UCSD-AML1 (cell line): ENCODE measurements around the gene BUD13.

Experiments
- DNase-seq: peaks from one replicate; lab custom pipeline; 2025; ENCODE audit not compliant: unreplicated experiment; lab: John Stamatoyannopoulos, UW

BUD13 gene

GRCh38 chr11:116720895-116721294, 51.9 kb downstream of the BUD13 start:
- DNase-seq, result no peak

- peak; percentile 45 for DNase-seq
These were observed 53.8 kb downstream of the BUD13 start for GRCh38 chr11:116718955-116719501.

GRCh38 chr11:116716621-116717020, 56.2 kb downstream of the BUD13 start:
- no peak for DNase-seq

- DNase-seq, result no peak
These were observed 57.4 kb downstream of the BUD13 start for GRCh38 chr11:116715383-116715782.

GRCh38 chr11:116714902-116715301, 57.9 kb downstream of the BUD13 start:
- no peak for DNase-seq

- DNase-seq, result no peak
These were observed 60.4 kb downstream of the BUD13 start for GRCh38 chr11:116712428-116712827.

GRCh38 chr11:116710762-116711161, 62.0 kb downstream of the BUD13 start:
- no peak for DNase-seq

- DNase-seq, result no peak
These were observed 62.6 kb downstream of the BUD13 start for GRCh38 chr11:116710001-116710674.

GRCh38 chr11:116707746-116708145, 65.0 kb downstream of the BUD13 start:
- no peak for DNase-seq

- DNase-seq, result no peak
These were observed 65.6 kb downstream of the BUD13 start for GRCh38 chr11:116707161-116707629.

- no peak for DNase-seq
These were observed 69.4 kb downstream of the BUD13 start for GRCh38 chr11:116703421-116703820.

GRCh38 chr11:116702772-116703385, 69.9 kb downstream of the BUD13 start:
- DNase-seq, result no peak

GRCh38 chr11:116701876-116702275, 70.9 kb downstream of the BUD13 start:
- DNase-seq, result no peak

- DNase-seq, result no peak
These were observed 71.4 kb downstream of the BUD13 start for GRCh38 chr11:116701297-116701801.

- no peak for DNase-seq
These were observed 72.1 kb downstream of the BUD13 start for GRCh38 chr11:116700586-116701220.
